Sigmoid colon (tissue), 4 donors: Measurements from ENCODE around the gene CARD11.

Experiments used
- POLR2A ChIP-seq, 2 donors: fragments of 450-650 bp; IDR thresholded peaks; one replicate each; pipeline ENCODE4 v1.6.1; 2016; ENCODE audit warnings: antibody characterized with exemption in 2 of 2, mild to moderate bottlenecking in 2 of 2, moderate library complexity in 2 of 2
- POLR2AphosphoS5 ChIP-seq, 4 donors: sonication (generic); formaldehyde crosslinking; IDR thresholded peaks; one replicate each; pipeline ENCODE4 v1.6.1; 2017; ENCODE audit warnings: antibody characterized with exemption in 4 of 4
- TF ChIP-seq, protein P1 (sequence below), 4 experiments: fragments of 450-650 bp in 3 of 4; fragments of 200-600 bp in 1 of 4; IDR thresholded peaks; one replicate each; pipeline ENCODE4 v1.5.1; 2016 to 2019; ENCODE audit warnings: antibody characterized with exemption in 4 of 4, mild to moderate bottlenecking in 3 of 4, moderate library complexity in 2 of 4

DNA sequence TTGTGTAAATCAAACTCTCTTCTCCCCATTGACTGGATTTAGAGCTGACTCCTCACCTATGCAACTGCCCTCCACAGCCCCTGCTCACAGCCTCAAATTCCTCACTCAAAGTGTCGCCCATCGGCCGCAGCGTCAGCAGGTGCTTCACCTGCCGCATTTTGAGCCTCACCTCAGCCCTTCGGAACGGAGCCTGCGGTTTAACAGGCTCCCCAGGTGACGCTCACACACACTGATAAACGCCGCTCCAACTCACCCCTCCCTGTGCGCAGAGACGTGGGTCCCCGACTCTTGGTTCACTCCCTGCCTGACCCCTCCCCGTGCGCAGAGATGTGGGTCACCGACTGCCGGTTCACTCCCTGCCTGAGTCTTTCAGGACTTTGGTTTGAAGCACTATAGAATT, 57.1 kb downstream of the CARD11 start:
- TF ChIP-seq POLR2A (IDR thresholded peaks at IDR 0.05) (no peak), POLR2AphosphoS5 (IDR thresholded peaks at IDR 0.05) (no peak)
- TF ChIP-seq, protein P1, sequence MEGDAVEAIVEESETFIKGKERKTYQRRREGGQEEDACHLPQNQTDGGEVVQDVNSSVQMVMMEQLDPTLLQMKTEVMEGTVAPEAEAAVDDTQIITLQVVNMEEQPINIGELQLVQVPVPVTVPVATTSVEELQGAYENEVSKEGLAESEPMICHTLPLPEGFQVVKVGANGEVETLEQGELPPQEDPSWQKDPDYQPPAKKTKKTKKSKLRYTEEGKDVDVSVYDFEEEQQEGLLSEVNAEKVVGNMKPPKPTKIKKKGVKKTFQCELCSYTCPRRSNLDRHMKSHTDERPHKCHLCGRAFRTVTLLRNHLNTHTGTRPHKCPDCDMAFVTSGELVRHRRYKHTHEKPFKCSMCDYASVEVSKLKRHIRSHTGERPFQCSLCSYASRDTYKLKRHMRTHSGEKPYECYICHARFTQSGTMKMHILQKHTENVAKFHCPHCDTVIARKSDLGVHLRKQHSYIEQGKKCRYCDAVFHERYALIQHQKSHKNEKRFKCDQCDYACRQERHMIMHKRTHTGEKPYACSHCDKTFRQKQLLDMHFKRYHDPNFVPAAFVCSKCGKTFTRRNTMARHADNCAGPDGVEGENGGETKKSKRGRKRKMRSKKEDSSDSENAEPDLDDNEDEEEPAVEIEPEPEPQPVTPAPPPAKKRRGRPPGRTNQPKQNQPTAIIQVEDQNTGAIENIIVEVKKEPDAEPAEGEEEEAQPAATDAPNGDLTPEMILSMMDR (IDR thresholded peaks at IDR 0.05): no peak
